ENCODE measurements around the gene BMP3. TPM values are rescaled to one million over a fixed set of nuclear protein-coding genes. Genes with fewer than 3 reads are reported as not detected.

Gene BMP3
- total and polyA plus RNA-seq, 2 donors (not counting 3 experiments of a cell fraction or from before 2014, with no cell fraction given): not detected

DNA sequence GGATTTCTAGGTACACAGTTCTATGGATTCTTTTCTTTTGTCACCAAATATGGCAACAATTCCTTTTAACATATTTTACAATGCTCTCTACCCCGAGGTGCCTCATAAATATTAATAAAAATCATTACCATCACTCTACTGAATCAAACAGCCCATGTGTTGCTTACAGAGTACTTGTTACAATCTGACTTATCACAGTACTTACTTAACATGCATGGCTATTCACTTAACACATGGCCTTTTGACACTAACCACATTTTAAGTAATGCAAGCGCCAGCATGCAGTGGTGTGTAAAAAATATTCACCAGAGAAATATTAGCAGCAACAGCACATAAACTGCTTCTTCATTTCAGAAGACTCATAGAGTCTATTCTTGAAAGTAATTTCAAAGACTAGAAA lies 64.9 kb downstream of the BMP3 start:
- Histone ChIP-seq H3K9ac (replicated peaks; ENCODE audit: extremely low read depth, insufficient read depth, low read length) (no peak overlapping the region), H3K4me2 (ENCODE audit: insufficient read depth, low read length) (no peak overlapping the region), H3K36me3 (ENCODE audit: control insufficient read depth in 2 of 2, extremely low read depth in 1 of 2, insufficient read depth in 2 of 2, low read length in 2 of 2) (no peaks in the 10 kb centered on the region), H3K79me2 (ENCODE audit: control insufficient read depth, insufficient read depth, low read length) (no peaks in the 10 kb centered on the region), H3K9me1 (replicated peaks; ENCODE audit: control insufficient read depth, extremely low read depth, insufficient read depth, low read length) (no peaks in the 10 kb centered on the region), H3K4me1 (ENCODE audit: control insufficient read depth, extremely low read depth, insufficient read depth, low read length) (no peaks in the 10 kb centered on the region), H4K20me1 (replicated peaks; ENCODE audit: control insufficient read depth, extremely low read depth, insufficient read depth, low read length) (no peaks in the 10 kb centered on the region), H3K4me3 (replicated peaks in 1 of 3; ENCODE audit: insufficient read depth in 1 of 3, low read depth in 1 of 3, low read length in 3 of 3) (no peak overlapping the region), H3K27ac (ENCODE audit: insufficient read depth, low read depth, low read length) (no peak overlapping the region), H2AFZ (ENCODE audit: low read depth, low read length) (no peak overlapping the region), H3K27me3 (ENCODE audit: control insufficient read depth in 2 of 2, insufficient read depth in 2 of 2, low read length in 2 of 2) (no peaks in the 10 kb centered on the region), H3K9me3 (replicated peaks; ENCODE audit: control insufficient read depth, insufficient read depth, low read length) (no peaks in the 10 kb centered on the region)
- BruUV-seq (replicated peaks): no TSS peak
- TF ChIP-seq, protein P1, sequence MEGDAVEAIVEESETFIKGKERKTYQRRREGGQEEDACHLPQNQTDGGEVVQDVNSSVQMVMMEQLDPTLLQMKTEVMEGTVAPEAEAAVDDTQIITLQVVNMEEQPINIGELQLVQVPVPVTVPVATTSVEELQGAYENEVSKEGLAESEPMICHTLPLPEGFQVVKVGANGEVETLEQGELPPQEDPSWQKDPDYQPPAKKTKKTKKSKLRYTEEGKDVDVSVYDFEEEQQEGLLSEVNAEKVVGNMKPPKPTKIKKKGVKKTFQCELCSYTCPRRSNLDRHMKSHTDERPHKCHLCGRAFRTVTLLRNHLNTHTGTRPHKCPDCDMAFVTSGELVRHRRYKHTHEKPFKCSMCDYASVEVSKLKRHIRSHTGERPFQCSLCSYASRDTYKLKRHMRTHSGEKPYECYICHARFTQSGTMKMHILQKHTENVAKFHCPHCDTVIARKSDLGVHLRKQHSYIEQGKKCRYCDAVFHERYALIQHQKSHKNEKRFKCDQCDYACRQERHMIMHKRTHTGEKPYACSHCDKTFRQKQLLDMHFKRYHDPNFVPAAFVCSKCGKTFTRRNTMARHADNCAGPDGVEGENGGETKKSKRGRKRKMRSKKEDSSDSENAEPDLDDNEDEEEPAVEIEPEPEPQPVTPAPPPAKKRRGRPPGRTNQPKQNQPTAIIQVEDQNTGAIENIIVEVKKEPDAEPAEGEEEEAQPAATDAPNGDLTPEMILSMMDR (IDR thresholded peaks at IDR 0.05; ENCODE audit: extremely low read depth in 1 of 2, insufficient read depth in 1 of 2, low read depth in 1 of 2, low read length in 2 of 2): no peak
- TF ChIP-seq MYC (IDR thresholded peaks at IDR 0.05; ENCODE audit: low read depth, low read length) (no peak), EZH2 (IDR thresholded peaks at IDR 0.05; ENCODE audit: borderline replicate concordance, low read depth, low read length, severe bottlenecking) (no peak), POLR2AphosphoS5 (IDR thresholded peaks at IDR 0.05; ENCODE audit: insufficient read depth, low read depth, low read length) (no peak)
- ChIA-PET POLR2A (no interaction called here), CTCF (no interaction called here)
- DNase-seq (ENCODE audit: low read depth, low spot score): no peak
- dilution Hi-C loops (cut with MboI; ENCODE audit: extremely low pct_ligation_motif_present, low sequenced_read_pairs) (no loop called here), intact Hi-C loops (cut with micrococcal nuclease) (no loop called here)
- FAIRE-seq: no peak

DNA sequence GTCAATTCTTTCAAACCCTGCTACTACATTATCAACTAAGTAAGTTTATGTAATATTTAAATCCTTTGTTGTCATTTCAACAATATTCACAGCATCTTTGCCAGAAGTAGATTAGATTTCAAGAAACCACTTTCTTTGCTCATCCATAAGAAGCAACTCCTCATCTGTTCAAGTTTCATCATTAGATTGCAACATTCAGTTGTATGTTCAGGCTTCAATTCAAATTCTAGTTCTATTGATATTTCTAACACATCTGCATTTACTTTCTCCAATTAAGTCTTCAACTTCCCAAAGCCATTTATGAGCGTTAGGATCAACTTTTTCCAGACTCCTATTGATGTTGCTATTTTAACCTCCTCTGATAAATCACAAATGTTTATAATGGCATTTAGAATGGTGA lies 66.1 kb downstream of the BMP3 start:
- dilution Hi-C loops (cut with MboI; ENCODE audit: extremely low pct_ligation_motif_present, low sequenced_read_pairs): no loop called here
- H3K4me3 ChIP-seq (replicated peaks in 1 of 3; ENCODE audit: insufficient read depth in 1 of 3, low read depth in 1 of 3, low read length in 3 of 3): no peak overlapping the region
- intact Hi-C loops (cut with micrococcal nuclease): no loop called here
- H3K27me3 ChIP-seq (ENCODE audit: control insufficient read depth in 2 of 2, insufficient read depth in 2 of 2, low read length in 2 of 2): no peaks in the 10 kb centered on the region
- ChIA-PET CTCF (no interaction called here), POLR2A (no interaction called here)
- H3K36me3 ChIP-seq (ENCODE audit: control insufficient read depth in 2 of 2, extremely low read depth in 1 of 2, insufficient read depth in 2 of 2, low read length in 2 of 2): no peaks in the 10 kb centered on the region
- no peaks in the 10 kb centered on the region for H3K79me2 ChIP-seq (ENCODE audit: control insufficient read depth, insufficient read depth, low read length)
- TF ChIP-seq GATA2 (IDR thresholded peaks at IDR 0.05; ENCODE audit: insufficient read depth, insufficient read length, low read depth, low read length) (no peak), POLR2A (IDR thresholded peaks at IDR 0.05; ENCODE audit: low read depth, low read length) (no peak), JUN (IDR thresholded peaks at IDR 0.05; ENCODE audit: borderline replicate concordance, insufficient read depth, insufficient read length, low read depth) (no peak), MYC (IDR thresholded peaks at IDR 0.05; ENCODE audit: low read depth, low read length) (no peak), POLR2AphosphoS5 (IDR thresholded peaks at IDR 0.05; ENCODE audit: insufficient read depth, low read depth, low read length) (no peak), EZH2 (IDR thresholded peaks at IDR 0.05; ENCODE audit: borderline replicate concordance, low read depth, low read length, severe bottlenecking) (no peak), FOS (IDR thresholded peaks at IDR 0.05; ENCODE audit: borderline replicate concordance, insufficient read depth, low read length) (no peak)
- TF ChIP-seq, protein P1 (IDR thresholded peaks at IDR 0.05; ENCODE audit: extremely low read depth in 1 of 2, insufficient read depth in 1 of 2, low read depth in 1 of 2, low read length in 2 of 2): no peak
- TF ChIP-seq, protein P2, sequence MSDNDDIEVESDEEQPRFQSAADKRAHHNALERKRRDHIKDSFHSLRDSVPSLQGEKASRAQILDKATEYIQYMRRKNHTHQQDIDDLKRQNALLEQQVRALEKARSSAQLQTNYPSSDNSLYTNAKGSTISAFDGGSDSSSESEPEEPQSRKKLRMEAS (IDR thresholded peaks at IDR 0.05; ENCODE audit: insufficient read depth, insufficient read length): no peak
- no peaks in the 10 kb centered on the region for H4K20me1 ChIP-seq (replicated peaks; ENCODE audit: control insufficient read depth, extremely low read depth, insufficient read depth, low read length)
- no peaks in the 10 kb centered on the region for H3K9me3 ChIP-seq (replicated peaks; ENCODE audit: control insufficient read depth, insufficient read depth, low read length)
- H3K27ac ChIP-seq (ENCODE audit: insufficient read depth, low read depth, low read length): no peak overlapping the region
- no peak for FAIRE-seq
- no peak overlapping the region for H3K9ac ChIP-seq (replicated peaks; ENCODE audit: extremely low read depth, insufficient read depth, low read length)
- DNase-seq (ENCODE audit: low read depth, low spot score): no peak
- no peaks in the 10 kb centered on the region for H3K4me1 ChIP-seq (ENCODE audit: control insufficient read depth, extremely low read depth, insufficient read depth, low read length)
- H2AFZ ChIP-seq (ENCODE audit: low read depth, low read length): no peak overlapping the region
- no peak overlapping the region for H3K4me2 ChIP-seq (ENCODE audit: insufficient read depth, low read length)
- H3K9me1 ChIP-seq (replicated peaks; ENCODE audit: control insufficient read depth, extremely low read depth, insufficient read depth, low read length): no peaks in the 10 kb centered on the region
- BruUV-seq (replicated peaks): no TSS peak

Data from endothelial cell of umbilical vein (primary cell).